Breast epithelium (tissue), 3 donors: Measurements from ENCODE around the gene TEF.

Experiments
- POLR2A ChIP-seq: fragments of 450-650 bp; IDR thresholded peaks from one replicate; pipeline ENCODE4 v1.6.1; 2016; ENCODE audit warnings: antibody characterized with exemption, mild to moderate bottlenecking, moderate library complexity
- POLR2AphosphoS5 ChIP-seq, 3 donors: sonication (generic); formaldehyde crosslinking; IDR thresholded peaks; one replicate each; pipeline ENCODE4 v1.6.1; 2017; ENCODE audit warnings: antibody characterized with exemption in 3 of 3
- TF ChIP-seq, protein P1 (sequence below), 3 donors: fragments of 450-650 bp; IDR thresholded peaks; one replicate each; pipeline ENCODE4 v1.5.1; 2016 to 2017; ENCODE audit warnings: antibody characterized with exemption in 3 of 3, mild to moderate bottlenecking in 3 of 3, moderate library complexity in 3 of 3

DNA sequence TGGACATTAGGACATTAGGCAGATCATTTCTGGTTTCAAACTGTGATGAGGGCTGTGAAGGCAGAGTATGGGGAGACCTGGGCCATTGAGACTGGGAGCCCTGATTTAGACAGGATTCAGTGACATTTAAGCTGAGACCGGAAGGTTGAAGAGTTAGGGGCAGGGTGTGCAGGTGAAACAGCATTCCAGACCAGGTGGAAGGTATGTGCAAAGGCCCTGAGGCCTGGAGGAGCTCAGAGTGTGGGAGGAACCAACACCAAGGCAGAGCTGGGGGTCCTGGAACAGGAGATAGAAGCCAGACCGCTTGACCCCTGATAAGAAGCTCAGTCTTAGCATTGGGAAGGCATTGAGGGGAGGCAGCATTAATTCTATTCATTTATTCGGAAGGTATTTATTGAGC, 47.9 kb upstream of the TEF start:
- TF ChIP-seq, protein P1, sequence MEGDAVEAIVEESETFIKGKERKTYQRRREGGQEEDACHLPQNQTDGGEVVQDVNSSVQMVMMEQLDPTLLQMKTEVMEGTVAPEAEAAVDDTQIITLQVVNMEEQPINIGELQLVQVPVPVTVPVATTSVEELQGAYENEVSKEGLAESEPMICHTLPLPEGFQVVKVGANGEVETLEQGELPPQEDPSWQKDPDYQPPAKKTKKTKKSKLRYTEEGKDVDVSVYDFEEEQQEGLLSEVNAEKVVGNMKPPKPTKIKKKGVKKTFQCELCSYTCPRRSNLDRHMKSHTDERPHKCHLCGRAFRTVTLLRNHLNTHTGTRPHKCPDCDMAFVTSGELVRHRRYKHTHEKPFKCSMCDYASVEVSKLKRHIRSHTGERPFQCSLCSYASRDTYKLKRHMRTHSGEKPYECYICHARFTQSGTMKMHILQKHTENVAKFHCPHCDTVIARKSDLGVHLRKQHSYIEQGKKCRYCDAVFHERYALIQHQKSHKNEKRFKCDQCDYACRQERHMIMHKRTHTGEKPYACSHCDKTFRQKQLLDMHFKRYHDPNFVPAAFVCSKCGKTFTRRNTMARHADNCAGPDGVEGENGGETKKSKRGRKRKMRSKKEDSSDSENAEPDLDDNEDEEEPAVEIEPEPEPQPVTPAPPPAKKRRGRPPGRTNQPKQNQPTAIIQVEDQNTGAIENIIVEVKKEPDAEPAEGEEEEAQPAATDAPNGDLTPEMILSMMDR (IDR thresholded peaks at IDR 0.05) = no peak
- TF ChIP-seq POLR2A (no peak), POLR2AphosphoS5 (IDR thresholded peaks at IDR 0.05) (no peak)
